HL-60/S4 treated with retinoic acid at 250 ng/mL for 4 days and 3 days (cell line): Measurements from ENCODE around the gene PPM1H.

Experiments
- in situ Hi-C: fragments of 300-500 bp; cut with MboI; formaldehyde crosslinking; loops from 2 replicates; pipeline ENCODE4 v1.7.0; 2022; ENCODE audit warnings: low sequenced_read_pairs

Gene PPM1H

DNA sequence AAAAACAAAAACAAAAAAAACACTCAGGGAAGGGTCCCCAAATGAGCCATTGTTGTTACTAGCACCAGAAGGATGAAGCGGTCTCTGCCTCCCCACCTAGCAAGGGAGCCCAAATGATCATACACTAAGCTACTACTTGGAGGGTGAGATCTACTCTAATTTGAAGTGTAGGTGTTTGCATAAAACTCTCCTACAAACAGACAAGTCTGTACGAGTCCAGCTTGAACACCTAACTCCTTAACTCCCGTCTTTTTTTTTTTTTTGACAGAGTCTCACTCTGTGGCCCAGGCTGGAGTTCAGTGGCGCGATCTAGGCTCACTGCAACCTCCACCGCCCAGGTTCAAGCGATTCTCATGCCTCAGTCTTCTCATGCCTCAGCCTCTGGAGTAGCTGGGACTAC, 132.6 kb downstream of the PPM1H start:
- in situ Hi-C loops, result loop anchor here (25.0 kb wide), 1 partner anchor 260 kb away; no protein-coding TSS in a partner anchor

GRCh38 chr12:62801796-62802195, 133.2 kb downstream of the PPM1H start:
- in situ Hi-C loops, result loop anchor here (25.0 kb wide), 1 partner anchor 261 kb away; no protein-coding TSS in a partner anchor

DNA sequence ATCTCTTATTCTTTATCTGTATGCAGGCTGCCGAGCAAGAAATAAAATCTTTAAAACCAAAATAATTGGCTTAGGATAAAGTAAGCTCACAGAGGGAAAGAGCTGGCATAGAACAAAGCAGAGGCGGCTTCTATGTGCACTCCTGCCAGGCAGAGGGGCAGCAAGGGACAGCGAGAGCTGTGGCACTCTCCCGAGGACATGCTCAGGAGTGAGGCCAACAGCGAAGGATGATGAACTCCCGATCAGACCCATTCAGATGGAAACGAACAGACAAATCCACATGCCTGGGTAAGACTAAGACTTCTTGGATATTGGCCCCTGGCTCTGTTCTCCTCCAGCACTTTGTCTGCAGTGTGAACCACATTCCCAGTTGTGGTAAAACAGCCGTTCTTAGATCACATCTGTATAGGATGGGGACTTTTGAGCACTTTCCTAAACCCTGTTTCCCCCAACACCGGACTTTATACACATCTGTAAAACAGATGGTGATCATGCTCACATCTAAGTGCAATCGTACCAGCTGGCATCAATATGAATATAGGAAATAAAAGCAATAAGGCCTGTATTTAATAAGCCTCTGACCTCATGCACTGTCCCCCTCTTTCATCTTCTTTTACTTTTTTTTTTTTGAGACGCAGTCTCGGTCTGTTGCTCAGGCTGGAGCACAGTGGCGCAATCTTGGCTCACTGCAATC, 134.1 kb downstream of the PPM1H start:
- in situ Hi-C loops, result loop anchor here (25.0 kb wide), 1 partner anchor 261 kb away; no protein-coding TSS in a partner anchor

- in situ Hi-C loops, result loop anchor here (10.0 to 25.0 kb wide), 3 partner anchors 205 to 365 kb away; no protein-coding TSS in a partner anchor
These were observed 135.1 kb downstream of the PPM1H start for GRCh38 chr12:62799766-62800406.

GRCh38 chr12:62799126-62799736, 135.7 kb downstream of the PPM1H start:
- in situ Hi-C loops, result loop anchor here (10.0 kb wide), 2 partner anchors 204 to 364 kb away; no protein-coding TSS in a partner anchor

GRCh38 chr12:62794218-62794583, 140.7 kb downstream of the PPM1H start:
- in situ Hi-C loops, result loop anchor here (10.0 kb wide), 2 partner anchors 199 to 359 kb away; no protein-coding TSS in a partner anchor

- in situ Hi-C loops, result loop anchor here (10.0 kb wide), 2 partner anchors 199 to 359 kb away; no protein-coding TSS in a partner anchor
These were observed 141.4 kb downstream of the PPM1H start for GRCh38 chr12:62793256-62794217.

DNA sequence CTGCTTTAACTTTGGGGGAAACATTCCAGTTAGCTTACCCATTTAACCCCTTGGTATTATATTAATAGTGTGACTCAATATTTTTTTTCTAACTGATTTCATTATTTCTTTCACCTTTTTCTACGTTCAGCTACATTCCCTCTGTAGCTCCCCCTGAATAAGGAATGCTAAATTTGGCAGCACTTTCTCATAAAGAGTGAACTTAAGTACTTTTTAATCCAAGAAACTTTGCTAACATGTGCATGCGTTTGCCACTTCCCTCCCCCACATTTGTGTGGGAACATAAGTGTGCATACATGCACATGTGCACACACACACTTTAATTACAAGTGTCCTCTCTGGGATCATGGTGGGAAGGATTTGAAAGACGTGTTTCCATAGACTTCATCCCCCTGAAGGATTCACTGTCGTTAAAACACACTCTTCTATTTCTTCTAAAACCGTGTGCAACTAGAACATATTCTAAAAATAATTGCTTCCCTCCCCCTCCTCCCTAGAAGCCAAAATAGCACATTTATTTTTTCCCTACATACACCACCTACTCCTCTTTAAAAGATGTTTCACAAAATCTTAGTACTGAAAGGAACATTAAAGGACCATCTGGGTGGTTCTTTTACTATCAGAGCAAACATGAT, 142.6 kb downstream of the PPM1H start:
- in situ Hi-C loops, result loop anchor here (10.0 kb wide), 2 partner anchors 198 to 358 kb away; no protein-coding TSS in a partner anchor

GRCh38 chr12:62789851-62790250, 145.1 kb downstream of the PPM1H start:
- in situ Hi-C loops, result loop anchor here (10.0 kb wide), 2 partner anchors 195 to 355 kb away; no protein-coding TSS in a partner anchor

DNA sequence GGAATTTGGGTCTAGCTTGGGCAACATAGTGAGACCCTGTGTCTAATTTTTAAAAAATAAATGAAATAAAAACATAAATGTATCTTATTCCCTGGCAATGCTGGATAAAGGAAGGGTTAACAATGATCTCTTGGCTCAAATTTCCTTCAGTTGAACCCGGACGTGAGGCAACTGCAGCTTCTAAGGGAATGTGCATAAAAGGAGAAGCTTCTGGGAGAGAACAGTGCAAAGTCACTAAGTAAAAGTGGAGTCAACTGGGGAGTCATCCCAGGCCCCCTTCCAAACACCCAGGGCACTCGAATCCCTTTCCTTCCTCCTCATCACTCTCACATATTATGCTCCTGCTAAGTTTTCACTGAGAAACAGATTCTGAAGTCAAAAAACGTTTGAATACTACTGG, 147.3 kb downstream of the PPM1H start:
- in situ Hi-C loops, result no loop called here

DNA sequence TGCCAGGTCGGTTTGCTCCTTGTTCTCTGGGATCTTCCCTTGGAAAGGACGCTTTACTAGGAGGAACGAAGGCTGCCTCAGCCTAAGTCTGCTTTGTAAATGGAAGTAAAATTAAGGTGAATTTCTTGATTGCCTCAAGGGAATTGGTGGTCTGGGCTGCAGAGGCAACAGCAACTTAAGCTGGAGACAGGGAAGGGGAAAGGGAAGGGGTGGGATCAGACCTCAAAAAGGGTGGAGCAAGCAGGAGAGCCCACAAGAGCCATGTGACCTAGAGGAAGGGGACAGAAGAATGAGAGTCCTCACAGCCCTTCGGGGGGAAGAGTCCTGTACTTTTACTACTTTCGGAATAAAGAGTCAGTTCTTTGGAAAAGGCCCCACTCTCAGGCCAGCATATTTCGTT, 147.9 kb downstream of the PPM1H start:
- in situ Hi-C loops, result no loop called here

- in situ Hi-C loops, result no loop called here
These were observed 148.9 kb downstream of the PPM1H start for GRCh38 chr12:62785941-62786559.

DNA sequence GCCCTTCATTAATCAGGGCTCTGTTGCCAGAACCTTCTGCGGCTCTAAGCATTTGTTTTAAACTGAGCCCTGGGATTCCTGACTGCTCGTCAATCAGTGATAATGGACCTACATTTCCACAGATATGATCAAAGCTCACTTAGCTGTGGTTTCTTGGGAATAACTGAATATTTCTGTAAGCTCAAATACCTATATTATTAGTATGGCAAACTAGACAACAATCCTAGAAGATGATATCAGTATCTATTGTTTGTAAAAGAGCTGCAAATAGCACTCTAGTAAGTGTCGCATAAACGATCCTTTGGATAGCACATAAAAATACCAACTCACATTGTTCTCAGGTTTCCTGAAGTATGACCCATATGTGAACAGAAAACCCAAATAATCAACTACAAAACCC, 150.4 kb downstream of the PPM1H start:
- in situ Hi-C loops, result no loop called here

DNA sequence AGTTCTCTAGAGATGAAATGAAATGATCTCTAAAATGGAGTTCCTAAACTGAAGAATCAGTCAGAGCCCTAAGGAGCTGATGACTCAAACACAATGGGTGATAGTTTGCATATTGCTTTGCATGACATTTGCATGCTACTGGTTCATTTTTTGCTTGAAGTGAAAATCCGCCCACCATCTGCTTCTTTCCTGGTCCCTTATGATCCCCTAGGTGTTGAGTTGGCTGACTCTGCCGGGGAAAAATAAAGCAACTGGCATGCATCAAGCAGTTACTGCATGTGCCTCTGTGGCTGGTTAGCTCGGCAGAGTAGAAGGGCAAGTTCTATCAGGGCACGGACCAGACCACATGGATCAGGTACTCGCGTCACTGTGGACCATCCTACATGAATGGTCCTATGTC, 151.1 kb downstream of the PPM1H start:
- in situ Hi-C loops, result no loop called here

DNA sequence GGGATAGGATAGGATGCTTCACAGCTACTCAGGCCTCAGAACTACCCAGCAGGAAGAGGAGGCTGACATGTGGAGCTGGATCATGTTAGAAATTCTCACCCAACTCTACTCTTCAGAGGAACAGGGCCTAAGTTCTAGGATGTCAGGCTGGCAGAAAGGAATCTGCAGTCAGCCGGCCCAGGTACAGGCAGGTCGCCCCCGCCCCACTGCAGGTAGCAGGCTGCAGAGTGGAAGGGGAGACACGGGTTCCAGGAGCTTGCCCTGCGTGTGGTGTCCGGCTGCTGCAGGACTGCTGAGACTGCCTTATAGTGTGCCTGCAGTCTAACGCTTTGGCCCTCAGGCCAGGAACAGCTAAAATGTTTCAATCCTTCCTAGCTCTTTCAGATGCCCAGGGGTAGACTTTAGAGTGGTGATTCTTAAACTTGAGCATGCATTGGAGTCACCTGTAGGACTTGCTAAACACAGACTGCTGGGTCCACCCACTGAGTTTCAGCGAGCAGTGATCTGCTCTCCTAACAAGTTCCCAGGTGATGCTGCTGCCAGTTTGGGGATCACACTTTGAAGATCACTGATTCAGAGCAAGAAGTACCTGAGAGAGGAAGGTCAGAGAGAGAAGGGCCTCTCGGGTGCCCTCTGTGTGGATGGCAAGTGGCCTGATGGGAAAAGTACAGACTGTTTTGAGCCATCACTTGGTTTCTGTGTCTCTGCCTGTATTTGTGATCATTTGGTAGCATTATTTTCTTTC, 153.6 kb downstream of the PPM1H start:
- in situ Hi-C loops, result no loop called here

DNA sequence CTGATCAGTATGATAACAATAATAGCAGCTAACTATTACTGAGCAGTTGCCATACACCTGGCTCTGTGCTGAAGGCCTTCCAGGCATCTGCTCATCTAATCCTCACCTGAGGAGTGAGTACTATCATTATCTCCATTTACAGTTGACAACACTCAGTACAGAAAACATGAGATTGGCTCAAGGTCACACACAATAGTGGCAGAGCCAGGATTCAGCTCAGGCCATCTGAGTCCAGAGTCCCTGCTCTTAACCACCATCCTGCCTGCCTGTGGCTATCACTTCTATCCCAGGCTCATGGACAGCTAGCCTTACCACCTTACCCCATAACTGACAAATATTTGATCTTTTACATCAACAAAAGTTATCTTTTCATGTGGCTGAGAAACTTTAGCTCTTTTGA, 155.5 kb downstream of the PPM1H start:
- in situ Hi-C loops, result no loop called here

DNA sequence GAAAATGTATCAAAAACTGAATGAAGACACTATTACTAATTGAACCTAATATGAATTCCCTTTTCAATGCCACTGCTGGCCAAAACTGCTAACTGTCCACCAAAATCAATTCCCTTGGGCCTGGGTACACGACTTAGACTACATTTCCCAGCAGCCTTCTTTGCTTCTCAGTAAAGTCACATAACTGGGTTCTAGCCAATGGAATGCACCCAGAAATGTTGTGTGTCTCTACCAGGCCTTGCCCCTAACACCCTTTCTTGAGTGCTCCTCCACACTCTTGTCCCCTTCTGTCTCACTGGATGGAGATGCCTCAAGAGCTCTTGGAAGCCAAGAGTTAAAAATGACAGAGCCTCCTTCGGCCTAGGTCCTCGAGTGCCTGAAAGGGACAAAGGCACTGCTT, 156.8 kb downstream of the PPM1H start:
- in situ Hi-C loops, result no loop called here

DNA sequence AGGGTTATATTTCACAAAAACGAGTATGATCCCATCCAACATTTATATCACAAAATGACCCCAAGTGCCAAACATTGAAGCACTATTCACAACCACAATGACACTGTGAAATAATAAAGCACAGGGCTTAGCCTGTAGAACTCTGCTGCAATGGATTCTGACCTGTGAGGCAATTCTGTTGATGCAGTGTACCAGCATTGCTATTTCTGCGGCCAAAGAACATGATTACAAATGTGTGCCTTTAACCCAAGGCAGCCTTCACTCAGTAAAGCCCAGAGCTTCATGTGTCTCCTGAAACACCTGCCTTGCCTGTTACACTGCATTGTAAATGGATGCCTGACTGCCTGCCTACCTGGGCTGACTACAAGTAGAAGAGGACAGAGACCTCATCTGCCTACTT, 158.0 kb downstream of the PPM1H start:
- in situ Hi-C loops, result no loop called here

DNA sequence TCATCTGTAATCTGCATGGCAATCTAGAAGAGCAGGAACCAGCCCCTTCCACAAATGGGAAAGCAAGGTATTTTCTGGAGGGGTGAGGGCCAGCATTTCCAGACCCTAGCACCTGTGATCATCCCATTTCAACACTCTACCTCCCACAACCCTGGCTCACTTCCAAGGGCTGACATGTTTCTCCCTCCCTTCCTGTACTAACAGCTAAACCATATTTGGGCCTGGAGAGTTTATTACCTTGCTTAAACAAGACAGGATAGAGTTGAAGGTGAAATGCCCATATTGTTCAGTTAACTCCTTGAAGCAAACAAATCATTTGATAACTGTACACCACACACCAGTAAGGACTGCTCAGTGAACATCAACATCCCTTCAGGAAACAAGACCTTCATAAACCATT, 158.4 kb downstream of the PPM1H start:
- in situ Hi-C loops, result no loop called here
